Measurements from ENCODE around the gene SUSD4.

The SUSD4 gene

GRCh38 chr1:223343692-223344091, 20.3 kb downstream of the SUSD4 start:
- DNase-seq (ENCODE audit: low read depth, low spot score) = no peak
- POLR2A ChIA-PET = no interaction called here
- H3K4me3 ChIP-seq (ENCODE audit: low read depth, low read length) = no peak overlapping the region
- TF ChIP-seq CTCF (IDR thresholded peaks at IDR 0.05; ENCODE audit: insufficient read depth, low read length, missing control alignments) = no peak
- CTCF ChIA-PET = interaction anchor here (0.6 kb wide), 1 partner anchor 21 kb away, joined by 3 read pairs; no protein-coding TSS in a partner anchor

GRCh38 chr1:223341121-223341520, 22.9 kb downstream of the SUSD4 start:
- POLR2A ChIA-PET = no interaction called here
- peak; percentile 3 for DNase-seq (ENCODE audit: low read depth, low spot score)
- no peak for TF ChIP-seq CTCF (IDR thresholded peaks at IDR 0.05; ENCODE audit: insufficient read depth, low read length, missing control alignments)
- H3K4me3 ChIP-seq (ENCODE audit: low read depth, low read length) = no peak overlapping the region
- CTCF ChIA-PET = interaction anchor here (0.8 to 1.4 kb wide), 2 partner anchors 207 to 211 kb away, joined by 3 to 5 read pairs; no protein-coding TSS in a partner anchor

GRCh38 chr1:223340637-223341036, 23.3 kb downstream of the SUSD4 start:
- H3K4me3 ChIP-seq (ENCODE audit: low read depth, low read length) = no peak overlapping the region
- POLR2A ChIA-PET = no interaction called here
- DNase-seq (ENCODE audit: low read depth, low spot score) = no peak
- CTCF ChIA-PET = interaction anchor here (0.8 to 1.4 kb wide), 2 partner anchors 206 to 211 kb away, joined by 3 to 5 read pairs; no protein-coding TSS in a partner anchor
- TF ChIP-seq CTCF (IDR thresholded peaks at IDR 0.05; ENCODE audit: insufficient read depth, low read length, missing control alignments) = no peak

- ChIA-PET POLR2A (no interaction called here), CTCF (no interaction called here)
- TF ChIP-seq CTCF (IDR thresholded peaks at IDR 0.05; ENCODE audit: insufficient read depth, low read length, missing control alignments) = no peak
- no peak for DNase-seq (ENCODE audit: low read depth, low spot score)
- H3K4me3 ChIP-seq (ENCODE audit: low read depth, low read length) = no peak overlapping the region
Observed at GRCh38 chr1:223339861-223340260, 24.1 kb downstream of the SUSD4 start.

- no peak for TF ChIP-seq CTCF (IDR thresholded peaks at IDR 0.05; ENCODE audit: insufficient read depth, low read length, missing control alignments)
- no peak for DNase-seq (ENCODE audit: low read depth, low spot score)
- CTCF ChIA-PET = interaction anchor here (0.8 kb wide), 1 partner anchor 205 kb away, joined by 3 read pairs; no protein-coding TSS in a partner anchor
- no peak overlapping the region for H3K4me3 ChIP-seq (ENCODE audit: low read depth, low read length)
- POLR2A ChIA-PET = no interaction called here
Observed at GRCh38 chr1:223338811-223339746, 24.9 kb downstream of the SUSD4 start.

GRCh38 chr1:223337174-223337869, 26.7 kb downstream of the SUSD4 start:
- CTCF ChIA-PET = interaction anchor here (1.5 kb wide), 1 partner anchor 204 kb away, joined by 4 read pairs; no protein-coding TSS in a partner anchor
- no peak for TF ChIP-seq CTCF (IDR thresholded peaks at IDR 0.05; ENCODE audit: insufficient read depth, low read length, missing control alignments)
- no peak overlapping the region for H3K4me3 ChIP-seq (ENCODE audit: low read depth, low read length)
- POLR2A ChIA-PET = no interaction called here
- DNase-seq (ENCODE audit: low read depth, low spot score) = no peak

All from AG04449 (cell line).